ENCODE results near the gene BICDL1. TPM values are rescaled to one million over a fixed set of nuclear protein-coding genes. Genes with fewer than 3 reads are reported as not detected.

BICDL1 gene
- total RNA-seq, 1 donor from 2014 or later, result 71.2 TPM

DNA sequence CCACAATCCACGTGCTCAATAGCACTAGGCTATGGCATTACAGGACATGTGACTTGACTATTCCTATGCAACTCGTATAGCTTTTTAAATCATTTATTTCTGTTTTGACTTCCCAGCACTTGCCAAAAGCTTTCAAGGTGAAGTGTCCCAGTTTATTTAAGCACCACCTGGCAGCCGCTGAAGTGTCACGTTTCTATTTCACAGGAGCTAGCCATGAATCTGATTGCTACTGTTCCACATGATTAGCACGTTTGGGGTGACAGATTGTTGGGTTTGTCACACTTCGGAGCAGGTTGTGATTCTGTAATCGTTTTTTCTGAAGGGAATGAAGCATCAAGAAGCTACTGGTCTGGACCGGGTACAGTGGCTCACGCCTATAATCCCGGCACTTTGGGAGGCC, 39.9 kb upstream of the BICDL1 start:
- no peaks in the 10 kb centered on the region for H3K27me3 ChIP-seq
- intact Hi-C loops (cut with DNase I), result no loop called here
- H3K4me3 ChIP-seq, result no peak overlapping the region
- no peaks in the 10 kb centered on the region for H3K36me3 ChIP-seq
- no peak for TF ChIP-seq POLR2AphosphoS5 (IDR thresholded peaks at IDR 0.05; ENCODE audit: insufficient read depth in 1 of 2, low read depth in 1 of 2)
- TF ChIP-seq POLR2A (IDR thresholded peaks at IDR 0.05), result no peak
- TF ChIP-seq, protein P1, sequence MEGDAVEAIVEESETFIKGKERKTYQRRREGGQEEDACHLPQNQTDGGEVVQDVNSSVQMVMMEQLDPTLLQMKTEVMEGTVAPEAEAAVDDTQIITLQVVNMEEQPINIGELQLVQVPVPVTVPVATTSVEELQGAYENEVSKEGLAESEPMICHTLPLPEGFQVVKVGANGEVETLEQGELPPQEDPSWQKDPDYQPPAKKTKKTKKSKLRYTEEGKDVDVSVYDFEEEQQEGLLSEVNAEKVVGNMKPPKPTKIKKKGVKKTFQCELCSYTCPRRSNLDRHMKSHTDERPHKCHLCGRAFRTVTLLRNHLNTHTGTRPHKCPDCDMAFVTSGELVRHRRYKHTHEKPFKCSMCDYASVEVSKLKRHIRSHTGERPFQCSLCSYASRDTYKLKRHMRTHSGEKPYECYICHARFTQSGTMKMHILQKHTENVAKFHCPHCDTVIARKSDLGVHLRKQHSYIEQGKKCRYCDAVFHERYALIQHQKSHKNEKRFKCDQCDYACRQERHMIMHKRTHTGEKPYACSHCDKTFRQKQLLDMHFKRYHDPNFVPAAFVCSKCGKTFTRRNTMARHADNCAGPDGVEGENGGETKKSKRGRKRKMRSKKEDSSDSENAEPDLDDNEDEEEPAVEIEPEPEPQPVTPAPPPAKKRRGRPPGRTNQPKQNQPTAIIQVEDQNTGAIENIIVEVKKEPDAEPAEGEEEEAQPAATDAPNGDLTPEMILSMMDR (IDR thresholded peaks at IDR 0.05), result no peak
- no peak for DNase-seq (ENCODE audit: extremely low spot score in 2 of 2)
- no peaks in the 10 kb centered on the region for H3K4me1 ChIP-seq
- no peak overlapping the region for H3K27ac ChIP-seq
- H3K9me3 ChIP-seq, result no peaks in the 10 kb centered on the region

DNA sequence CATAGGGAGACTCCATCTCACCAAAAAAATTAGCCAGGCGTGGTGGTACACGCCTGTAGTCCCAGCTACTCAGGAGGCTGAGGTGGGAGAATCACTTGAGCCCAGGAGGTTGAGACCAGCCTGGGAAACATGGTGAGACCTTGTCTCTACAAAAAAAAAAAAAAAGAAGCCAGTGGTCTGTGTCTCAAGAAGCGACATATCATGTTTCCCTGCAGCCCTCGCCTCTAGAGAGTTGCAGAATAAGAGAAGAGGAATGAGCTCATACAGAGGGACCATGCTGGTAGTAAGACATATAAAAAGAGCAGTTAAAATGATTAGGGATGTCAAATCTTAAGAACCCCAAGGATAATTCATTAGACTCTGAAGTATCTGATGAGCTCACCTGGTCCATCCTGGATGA, 39.4 kb upstream of the BICDL1 start:
- no peaks in the 10 kb centered on the region for H3K9me3 ChIP-seq
- H3K4me1 ChIP-seq, result no peaks in the 10 kb centered on the region
- no peaks in the 10 kb centered on the region for H3K27me3 ChIP-seq
- H3K27ac ChIP-seq, result no peak overlapping the region
- DNase-seq (ENCODE audit: extremely low spot score in 2 of 2), result no peak
- no peak overlapping the region for H3K4me3 ChIP-seq
- TF ChIP-seq POLR2AphosphoS5 (IDR thresholded peaks at IDR 0.05; ENCODE audit: insufficient read depth in 1 of 2, low read depth in 1 of 2) (no peak), POLR2A (IDR thresholded peaks at IDR 0.05) (no peak)
- TF ChIP-seq, protein P1 (IDR thresholded peaks at IDR 0.05), result no peak
- H3K36me3 ChIP-seq, result no peaks in the 10 kb centered on the region
- intact Hi-C loops (cut with DNase I), result no loop called here

DNA sequence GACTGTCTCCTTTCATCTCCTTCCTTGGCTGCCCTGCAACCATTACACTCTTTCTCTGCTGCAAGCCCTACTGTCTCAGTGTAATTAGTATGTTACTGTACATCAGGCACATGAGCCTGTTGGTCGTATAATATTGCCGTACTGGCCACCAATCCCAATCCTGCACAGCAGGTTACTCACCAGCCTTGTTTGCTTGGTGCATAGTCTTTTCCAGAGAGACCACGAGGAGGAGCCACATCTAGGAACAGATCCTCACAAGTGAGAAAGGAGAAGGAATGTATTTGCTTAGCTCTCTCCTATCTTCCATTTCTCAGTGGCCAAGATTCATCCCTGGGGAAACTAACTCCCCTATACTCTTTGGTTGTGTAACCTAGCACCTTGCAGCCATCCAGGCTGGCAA, 33.0 kb upstream of the BICDL1 start:
- no peaks in the 10 kb centered on the region for H3K27me3 ChIP-seq
- H3K9me3 ChIP-seq, result peaks cover 7% of the 10 kb centered on the region
- no peak overlapping the region for H3K27ac ChIP-seq
- intact Hi-C loops (cut with DNase I), result no loop called here
- H3K36me3 ChIP-seq, result no peaks in the 10 kb centered on the region
- H3K4me1 ChIP-seq, result no peaks in the 10 kb centered on the region
- no peak for TF ChIP-seq POLR2AphosphoS5 (IDR thresholded peaks at IDR 0.05; ENCODE audit: insufficient read depth in 1 of 2, low read depth in 1 of 2)
- TF ChIP-seq, protein P1 (IDR thresholded peaks at IDR 0.05), result no peak
- no peak for TF ChIP-seq POLR2A (IDR thresholded peaks at IDR 0.05)
- DNase-seq (ENCODE audit: extremely low spot score in 2 of 2), result no peak
- H3K4me3 ChIP-seq, result no peak overlapping the region

DNA sequence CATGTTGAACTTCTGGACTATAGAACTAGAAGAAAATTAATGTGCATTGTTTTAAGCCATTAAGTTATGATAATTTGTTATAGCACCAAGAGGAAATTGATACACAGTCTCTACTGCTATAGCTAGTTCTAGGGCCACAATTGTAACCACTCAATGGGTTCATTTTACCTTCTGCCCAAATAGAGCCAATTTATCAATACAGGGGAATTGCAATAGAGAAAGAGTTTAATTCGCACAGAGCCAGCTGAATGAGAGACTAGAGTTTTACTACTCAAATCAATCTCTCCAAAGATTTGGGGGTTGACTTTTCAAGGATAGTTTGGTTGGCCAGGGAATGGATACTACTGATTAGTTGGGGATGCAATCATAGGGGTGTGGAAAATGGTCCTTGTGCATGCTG, 31.9 kb upstream of the BICDL1 start:
- no peaks in the 10 kb centered on the region for H3K27me3 ChIP-seq
- peaks cover 7% of the 10 kb centered on the region for H3K9me3 ChIP-seq
- DNase-seq (ENCODE audit: extremely low spot score in 2 of 2), result no peak
- intact Hi-C loops (cut with DNase I), result no loop called here
- H3K36me3 ChIP-seq, result no peaks in the 10 kb centered on the region
- H3K27ac ChIP-seq, result no peak overlapping the region
- no peaks in the 10 kb centered on the region for H3K4me1 ChIP-seq
- TF ChIP-seq, protein P1 (IDR thresholded peaks at IDR 0.05), result no peak
- no peak for TF ChIP-seq POLR2AphosphoS5 (IDR thresholded peaks at IDR 0.05; ENCODE audit: insufficient read depth in 1 of 2, low read depth in 1 of 2)
- no peak for TF ChIP-seq POLR2A (IDR thresholded peaks at IDR 0.05)
- H3K4me3 ChIP-seq, result no peak overlapping the region

DNA sequence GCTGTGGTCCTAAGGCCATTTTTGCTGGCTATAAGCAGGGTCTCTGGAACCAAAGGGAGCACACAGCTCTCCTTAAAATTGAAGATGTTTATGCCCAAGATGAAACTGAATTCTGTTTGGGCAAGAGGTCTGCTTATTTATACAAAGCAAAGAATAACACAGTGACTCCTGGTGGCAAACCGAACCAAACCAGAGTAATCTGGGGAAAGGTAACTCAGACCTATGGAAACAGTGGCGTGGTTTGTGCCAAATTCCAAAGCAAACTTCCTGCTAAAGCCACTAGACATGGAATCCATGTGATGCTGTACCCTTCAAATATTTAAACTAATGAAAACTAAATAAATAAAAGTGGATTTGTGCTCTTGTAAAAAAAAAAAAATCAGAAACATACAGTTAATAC, 29.6 kb upstream of the BICDL1 start:
- H3K4me3 ChIP-seq, result no peak overlapping the region
- no peaks in the 10 kb centered on the region for H3K27me3 ChIP-seq
- H3K4me1 ChIP-seq, result no peaks in the 10 kb centered on the region
- no peaks in the 10 kb centered on the region for H3K36me3 ChIP-seq
- H3K27ac ChIP-seq, result no peak overlapping the region
- H3K9me3 ChIP-seq, result peaks cover 7% of the 10 kb centered on the region
- no peak for DNase-seq (ENCODE audit: extremely low spot score in 2 of 2)
- TF ChIP-seq, protein P1 (IDR thresholded peaks at IDR 0.05), result no peak
- TF ChIP-seq POLR2AphosphoS5 (IDR thresholded peaks at IDR 0.05; ENCODE audit: insufficient read depth in 1 of 2, low read depth in 1 of 2), result no peak
- TF ChIP-seq POLR2A (IDR thresholded peaks at IDR 0.05), result no peak
- intact Hi-C loops (cut with DNase I), result no loop called here

Measured in vagina (tissue), 2 donors.